AG09309 (cell line): ENCODE measurements around the gene KIF6.

ENCODE experiments used
- DNase-seq: peaks from one replicate; pipeline ENCODE4 v3.0.0-alpha.2; 2010; ENCODE audit warnings: low read depth
- H3K4me3 ChIP-seq: 2 replicates; pipeline ENCODE4 v1.5.1; 2011; ENCODE audit warnings: mild to moderate bottlenecking, low read depth, low read length, moderate library complexity; ENCODE audit not compliant: control insufficient read depth
- CTCF ChIP-seq: IDR thresholded peaks from 2 replicates; pipeline ENCODE4 v1.5.1; 2011; ENCODE audit warnings: mild to moderate bottlenecking, low read depth, low read length, inconsistent platforms; ENCODE audit not compliant: insufficient read depth, control insufficient read depth; ENCODE audit errors: missing control alignments

The KIF6 gene

DNA sequence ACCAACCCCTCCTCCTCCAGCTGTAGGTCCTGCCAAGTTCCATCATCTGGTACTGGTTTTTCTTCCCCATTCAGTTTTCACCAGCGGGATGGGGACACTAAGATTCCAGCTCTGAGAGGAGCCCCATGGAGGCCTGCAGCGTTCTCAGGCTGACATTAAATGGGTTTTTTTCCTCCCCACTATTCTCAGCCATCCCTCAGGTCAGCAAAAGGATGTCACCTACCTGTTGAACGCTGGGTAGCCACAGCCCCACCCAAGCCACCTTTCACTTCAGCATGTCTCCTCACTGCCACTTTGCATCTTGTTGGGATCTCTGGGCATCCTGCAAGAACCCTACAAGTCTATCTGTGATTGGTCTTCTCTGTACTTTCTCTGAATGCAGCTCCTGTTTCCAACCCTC lies 417.7 kb downstream of the KIF6 start:
- no peak overlapping the region for H3K4me3 ChIP-seq
- TF ChIP-seq CTCF = no peak
- DNase-seq = no peak

DNA sequence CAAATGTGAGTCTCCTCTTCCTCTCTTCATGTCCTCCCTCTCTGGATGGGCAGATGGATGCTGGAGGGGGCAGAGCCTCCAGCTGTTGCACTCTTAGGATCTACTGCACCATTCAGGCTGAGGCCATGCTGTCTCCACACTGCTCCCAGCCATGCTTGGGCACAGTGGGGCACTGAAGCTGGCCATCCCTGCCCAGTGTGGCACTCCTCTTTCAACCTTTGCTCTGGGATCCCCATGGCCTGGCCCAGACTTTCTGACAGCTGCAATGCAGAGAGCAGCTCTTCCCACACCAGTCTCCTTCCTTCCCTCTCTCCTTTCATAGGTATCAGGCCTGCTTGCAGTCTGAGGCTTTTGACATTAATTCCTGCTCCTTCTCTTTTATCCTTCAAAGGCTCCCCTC lies 420.3 kb downstream of the KIF6 start:
- no peak overlapping the region for H3K4me3 ChIP-seq
- DNase-seq = no peak
- no peak for TF ChIP-seq CTCF

- no peak for TF ChIP-seq CTCF
- no peak overlapping the region for H3K4me3 ChIP-seq
- no peak for DNase-seq
These were observed 421.6 kb downstream of the KIF6 start for GRCh38 chr6:39303425-39304153.

DNA sequence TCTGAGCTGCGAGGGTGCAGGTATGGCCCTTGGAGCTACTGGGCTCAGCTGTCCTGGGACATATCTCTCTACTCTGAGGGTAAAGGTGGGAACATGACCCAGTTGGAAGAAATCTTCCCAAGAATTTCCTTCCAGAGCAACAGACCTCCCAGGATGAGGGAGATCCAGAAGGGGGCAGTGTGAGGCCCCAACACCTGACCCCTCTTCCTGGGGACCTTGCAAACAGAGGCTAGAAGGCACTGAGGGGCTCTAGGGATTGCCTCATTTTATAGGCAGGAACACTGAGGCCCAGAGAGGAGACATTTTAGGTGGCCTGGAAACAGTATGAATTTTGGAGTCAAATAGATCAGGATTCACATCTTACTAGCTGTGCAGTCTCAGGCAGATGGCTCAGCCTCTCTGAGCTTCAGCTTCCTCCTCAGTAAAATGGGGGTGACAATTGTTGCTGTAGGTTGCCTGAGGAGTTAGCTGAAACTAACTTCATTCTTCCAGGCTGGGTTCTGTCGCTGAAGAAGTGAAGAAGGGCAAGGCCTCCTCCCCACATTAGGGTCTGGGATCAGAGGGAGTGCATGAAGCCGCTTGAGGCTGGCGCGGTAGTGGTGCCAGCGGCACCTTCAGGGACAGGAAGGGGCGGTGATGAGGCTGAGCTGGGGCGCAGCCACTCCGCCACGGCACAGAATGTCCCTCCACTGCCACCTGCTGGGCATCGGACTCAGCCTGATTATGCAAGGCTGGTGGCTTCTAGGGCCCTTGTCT lies 422.4 kb downstream of the KIF6 start:
- peak; percentile 90 for TF ChIP-seq CTCF
- DNase-seq = no peak

DNA sequence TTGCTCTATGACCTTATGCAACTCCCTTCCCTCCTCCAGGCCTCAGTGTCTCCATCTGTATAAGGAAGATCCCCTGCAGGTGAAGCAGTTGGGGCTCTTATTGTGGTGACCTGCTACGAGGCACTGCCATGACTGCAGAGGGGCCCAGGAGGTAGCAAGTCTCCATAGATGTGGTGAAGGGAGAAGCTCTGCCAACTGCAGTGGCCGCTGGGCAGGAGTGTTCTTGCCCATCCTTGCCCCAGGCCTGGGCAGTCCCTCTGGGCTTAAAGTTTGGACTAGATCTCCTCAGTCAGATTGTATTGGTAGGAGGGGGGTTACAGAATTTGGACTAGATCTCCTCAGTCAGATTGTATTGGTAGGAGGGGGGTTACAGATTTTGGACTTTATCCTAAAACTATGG lies 423.2 kb downstream of the KIF6 start:
- no peak for TF ChIP-seq CTCF
- no peak for DNase-seq
- H3K4me3 ChIP-seq = no peak overlapping the region

More for the DNA sequence above, 422.4 kb downstream of the KIF6 start:
- no peak overlapping the region for H3K4me3 ChIP-seq

GRCh38 chr6:39301606-39302005 lies 423.6 kb downstream of the KIF6 start:
- TF ChIP-seq CTCF = peak; percentile 50
- no peak for DNase-seq
- no peak overlapping the region for H3K4me3 ChIP-seq

DNA sequence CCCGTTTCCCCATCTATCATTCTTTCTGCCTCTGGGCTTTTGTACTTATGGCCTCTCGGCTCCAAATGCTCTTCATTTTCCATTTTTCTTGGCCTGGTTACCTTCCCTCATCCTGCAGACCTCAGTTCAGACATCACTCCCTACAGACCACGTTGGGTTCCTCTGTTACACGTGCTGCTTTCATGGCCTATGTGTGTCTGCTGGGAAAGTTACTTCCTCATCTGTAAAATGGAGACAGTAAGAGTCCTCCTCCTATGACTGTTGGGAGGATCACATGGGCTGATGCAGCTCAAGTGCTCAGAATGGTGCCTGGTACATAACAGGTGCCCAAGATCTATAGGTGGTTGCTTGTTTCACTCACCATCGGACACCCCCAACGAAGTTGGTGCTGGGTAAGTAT lies 424.5 kb downstream of the KIF6 start:
- TF ChIP-seq CTCF = no peak
- DNase-seq = no peak
- no peak overlapping the region for H3K4me3 ChIP-seq
